OCI-LY7 (cell line): ENCODE measurements around the gene TBPL2.

Source experiments
- EZH2phosphoT487 ChIP-seq: fragments of 200-600 bp; sonication (generic); IDR thresholded peaks from 2 replicates; pipeline ENCODE4 v1.6.1; 2018; ENCODE audit warnings: low read depth, borderline replicate concordance, mild to moderate bottlenecking, mixed run types, antibody characterized with exemption, low read length, moderate library complexity, mixed read lengths
- TF ChIP-seq, protein P1 (sequence below): fragments of 200-600 bp; sonication (generic); conservative IDR thresholded peaks from 2 replicates; pipeline ENCODE4 v1.5.1; 2014; ENCODE audit warnings: mild to moderate bottlenecking, antibody characterized with exemption, low read length, moderate library complexity, mixed read lengths

DNA sequence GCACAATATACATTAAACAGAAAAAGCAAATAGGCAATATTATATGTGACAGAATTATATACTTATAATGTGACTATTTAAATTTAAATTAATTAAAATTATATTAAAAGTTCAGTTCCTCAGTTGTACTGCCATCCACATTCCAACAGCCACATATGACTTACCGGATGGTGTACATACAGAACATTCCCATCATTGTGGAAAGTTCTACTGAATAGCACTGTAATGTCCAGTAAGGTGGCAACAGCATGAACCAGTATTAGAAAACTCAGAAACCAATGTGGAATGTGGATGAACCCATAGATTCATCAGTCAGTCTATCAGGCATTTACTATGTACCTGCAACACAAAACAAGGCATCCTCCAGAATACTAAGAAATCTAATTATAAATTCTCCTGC, 41.2 kb downstream of the TBPL2 start:
- TF ChIP-seq, protein P1, sequence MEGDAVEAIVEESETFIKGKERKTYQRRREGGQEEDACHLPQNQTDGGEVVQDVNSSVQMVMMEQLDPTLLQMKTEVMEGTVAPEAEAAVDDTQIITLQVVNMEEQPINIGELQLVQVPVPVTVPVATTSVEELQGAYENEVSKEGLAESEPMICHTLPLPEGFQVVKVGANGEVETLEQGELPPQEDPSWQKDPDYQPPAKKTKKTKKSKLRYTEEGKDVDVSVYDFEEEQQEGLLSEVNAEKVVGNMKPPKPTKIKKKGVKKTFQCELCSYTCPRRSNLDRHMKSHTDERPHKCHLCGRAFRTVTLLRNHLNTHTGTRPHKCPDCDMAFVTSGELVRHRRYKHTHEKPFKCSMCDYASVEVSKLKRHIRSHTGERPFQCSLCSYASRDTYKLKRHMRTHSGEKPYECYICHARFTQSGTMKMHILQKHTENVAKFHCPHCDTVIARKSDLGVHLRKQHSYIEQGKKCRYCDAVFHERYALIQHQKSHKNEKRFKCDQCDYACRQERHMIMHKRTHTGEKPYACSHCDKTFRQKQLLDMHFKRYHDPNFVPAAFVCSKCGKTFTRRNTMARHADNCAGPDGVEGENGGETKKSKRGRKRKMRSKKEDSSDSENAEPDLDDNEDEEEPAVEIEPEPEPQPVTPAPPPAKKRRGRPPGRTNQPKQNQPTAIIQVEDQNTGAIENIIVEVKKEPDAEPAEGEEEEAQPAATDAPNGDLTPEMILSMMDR, result no peak
- TF ChIP-seq EZH2phosphoT487, result no peak
